Common myeloid progenitor, CD34-positive (primary cell): ENCODE results near the gene ERN1.
A peak's percentile ranks its signal among the peaks of the same experiment; 100 is the strongest.

Source experiments
- CTCF ChIA-PET: fragments of 350-600 bp; sonication (Branson Sonifier 250); formaldehyde crosslinking; loops from one replicate; lab custom pipeline; 2021; ENCODE audit warnings: antibody characterized with exemption; lab: Charles Lee
- POLR2A ChIA-PET: fragments of 350-600 bp; sonication (Branson Sonifier 250); formaldehyde crosslinking; loops from one replicate; lab custom pipeline; 2021; ENCODE audit warnings: antibody characterized with exemption; lab: Charles Lee
- DNase-seq, 3 donors: peaks; one replicate each; pipeline versions ENCODE4 v3.0.0 to v3.0.0-alpha.2; 2013
- H3K27ac ChIP-seq, 2 experiments: 1 replicate in 1 of 2; 2 replicates in 1 of 2; pipeline ENCODE4 v1.7.0; 2013; ENCODE audit warnings: inconsistent platforms in 2 of 2, low read length in 2 of 2, mild to moderate bottlenecking in 2 of 2, low read depth in 1 of 2, moderate library complexity in 1 of 2; ENCODE audit not compliant: severe bottlenecking in 2 of 2, insufficient read depth in 1 of 2, poor library complexity in 1 of 2
- H3K27me3 ChIP-seq, 5 experiments: replicated peaks in 2 of 5; 1 replicate in 3 of 5; 2 replicates in 2 of 5; pipeline versions ENCODE4 v1.6.1 to v1.7.0; 2013; ENCODE audit warnings: low read length in 4 of 5, mild to moderate bottlenecking in 2 of 5, moderate library complexity in 2 of 5, inconsistent platforms in 1 of 5; ENCODE audit not compliant: insufficient read depth in 5 of 5, control insufficient read depth in 4 of 5
- H3K36me3 ChIP-seq, 4 experiments: 1 replicate in 2 of 4; 2 replicates in 2 of 4; pipeline versions ENCODE4 v1.6.1 to v1.7.0; 2013; ENCODE audit warnings: low read length in 3 of 4, control low read depth in 1 of 4, mild to moderate bottlenecking in 1 of 4; ENCODE audit not compliant: control insufficient read depth in 4 of 4, insufficient read depth in 4 of 4
- H3K4me1 ChIP-seq, 4 experiments: 1 replicate in 3 of 4; 2 replicates in 1 of 4; pipeline versions ENCODE4 v1.6.1 to v1.7.1; 2013; ENCODE audit warnings: low read length in 3 of 4, mild to moderate bottlenecking in 3 of 4, control low read depth in 1 of 4, inconsistent platforms in 1 of 4, moderate library complexity in 1 of 4; ENCODE audit not compliant: control insufficient read depth in 4 of 4, insufficient read depth in 4 of 4; ENCODE audit errors: control extremely low read depth in 1 of 4
- H3K4me3 ChIP-seq, 7 experiments: 1 replicate in 4 of 7; 2 replicates in 3 of 7; pipeline versions ENCODE4 v1.5.1 to v1.7.0; 2013; ENCODE audit warnings: mild to moderate bottlenecking in 7 of 7, low read length in 6 of 7, moderate library complexity in 6 of 7, inconsistent platforms in 2 of 7, low read depth in 2 of 7, control low read depth in 1 of 7; ENCODE audit not compliant: insufficient read depth in 4 of 7, control insufficient read depth in 1 of 7; ENCODE audit errors: extremely low read depth in 1 of 7
- H3K9me3 ChIP-seq, 5 experiments: 1 replicate in 4 of 5; 2 replicates in 1 of 5; pipeline versions ENCODE4 v1.6.1 to v1.7.1; 2013; ENCODE audit warnings: low read length in 4 of 5, mild to moderate bottlenecking in 2 of 5, inconsistent platforms in 1 of 5, low read depth in 1 of 5, moderate library complexity in 1 of 5; ENCODE audit not compliant: control insufficient read depth in 4 of 5, insufficient read depth in 2 of 5; ENCODE audit errors: control extremely low read depth in 1 of 5
- WGBS: methylation state at CpG from one replicate; pipeline ENCODE4 v1.1.5; 2013; ENCODE audit not compliant: insufficient coverage; 5-methylcytosine and 5-hydroxymethylcytosine counted together

The ERN1 gene

GRCh38 chr17:64001763-64002529 lies 128.0 kb downstream of the ERN1 start:
- Histone ChIP-seq H3K27ac (peak overlapping the region in 1 of 2 experiments; percentile 45), H3K4me3 (no peak overlapping the region), H3K9me3 (no peaks in the 10 kb centered on the region), H3K36me3 (peaks cover 16 to 39% (median 20%) of the 10 kb centered on the region in 4 experiments), H3K27me3 (no peaks in the 10 kb centered on the region), H3K4me1 (peaks cover 0 to 41% (median 33%) of the 10 kb centered on the region in 4 experiments)
- WGBS = 79% methylated on average over 9 of the region's 14 CpGs
- no peak for DNase-seq
- POLR2A ChIA-PET = interaction anchor here (0.8 kb wide), 2 partner anchors 21 to 23 kb away, joined by 3 to 4 read pairs; no protein-coding TSS in a partner anchor
- CTCF ChIA-PET = interaction anchor here (0.9 to 13.9 kb wide), 4 partner anchors 10 to 23 kb away, joined by 5 to 230 read pairs (median 18); partner anchors contain the start of gene ICAM2

GRCh38 chr17:64001091-64001579 lies 128.8 kb downstream of the ERN1 start:
- H3K4me1 ChIP-seq = peaks cover 0 to 33% (median 26%) of the 10 kb centered on the region in 4 experiments
- 100% methylated on average over 3 of the region's 7 CpGs for WGBS
- no peaks in the 10 kb centered on the region for H3K9me3 ChIP-seq
- DNase-seq = no peak
- ChIA-PET POLR2A (interaction anchor here (0.8 kb wide), 2 partner anchors 21 to 24 kb away, joined by 3 to 4 read pairs; no protein-coding TSS in a partner anchor), CTCF (interaction anchor here (2.5 to 13.9 kb wide), 3 partner anchors 10 to 24 kb away, joined by 12 to 230 read pairs (median 25); partner anchors contain the start of gene ICAM2)
- H3K4me3 ChIP-seq = no peak overlapping the region
- no peak overlapping the region for H3K27ac ChIP-seq
- H3K27me3 ChIP-seq = no peaks in the 10 kb centered on the region
- peaks cover 16 to 39% (median 20%) of the 10 kb centered on the region in 4 experiments for H3K36me3 ChIP-seq

GRCh38 chr17:63999680-64000531 lies 130.0 kb downstream of the ERN1 start:
- Histone ChIP-seq H3K4me3 (no peak overlapping the region), H3K36me3 (peaks cover 12 to 36% (median 17%) of the 10 kb centered on the region in 4 experiments), H3K27ac (no peak overlapping the region), H3K27me3 (no peaks in the 10 kb centered on the region), H3K9me3 (no peaks in the 10 kb centered on the region), H3K4me1 (peaks cover 0 to 32% (median 17%) of the 10 kb centered on the region in 4 experiments)
- WGBS = 90% methylated on average over 20 of the region's 25 CpGs
- no peak for DNase-seq
- ChIA-PET CTCF (interaction anchor here (1.0 to 13.9 kb wide), 7 partner anchors 9 to 133 kb away, joined by 3 to 230 read pairs (median 4); partner anchors contain the start of genes GH1 and ICAM2), POLR2A (interaction anchor here (0.6 to 0.7 kb wide), 2 partner anchors 23 to 81 kb away, joined by 3 to 4 read pairs; no protein-coding TSS in a partner anchor)

- ChIA-PET CTCF (interaction anchor here (1.0 to 13.9 kb wide), 7 partner anchors 8 to 80 kb away, joined by 3 to 230 read pairs (median 5); partner anchors contain the start of genes GH1 and ICAM2), POLR2A (interaction anchor here (1.5 to 1.6 kb wide), 2 partner anchors 21 to 27 kb away, joined by 5 to 7 read pairs; partner anchors contain the start of gene ICAM2)
- Histone ChIP-seq H3K9me3 (no peaks in the 10 kb centered on the region), H3K4me1 (peaks cover 0 to 33% (median 17%) of the 10 kb centered on the region in 4 experiments), H3K36me3 (peaks cover 5 to 27% (median 12%) of the 10 kb centered on the region in 4 experiments), H3K27me3 (no peaks in the 10 kb centered on the region), H3K27ac (no peak overlapping the region), H3K4me3 (peak overlapping the region; percentile 54 to 90 (median 80))
- 19% methylated on average over 16 of the region's 33 CpGs for WGBS
- DNase-seq = peak in 2 of 3 donors; percentile 60 to 71
Measured at GRCh38 chr17:63998721-63999679, 130.9 kb downstream of the ERN1 start.

- H3K27me3 ChIP-seq = no peaks in the 10 kb centered on the region
- no peak within 1 kb of the TSS for H3K27ac ChIP-seq
- CTCF ChIA-PET = interaction anchor here (2.4 to 13.9 kb wide), 3 partner anchors 19 to 48 kb away, joined by 9 to 230 read pairs (median 25); partner anchors contain the start of gene ICAM2
- H3K4me1 ChIP-seq = peaks cover 0 to 35% (median 21%) of the 10 kb centered on the region in 4 experiments
- peak; percentile 65 to 73 (median 71) for DNase-seq
- H3K36me3 ChIP-seq = peaks cover 2 to 19% (median 8%) of the 10 kb centered on the region in 4 experiments
- under 1% methylated on average over 29 of the region's 43 CpGs for WGBS
- POLR2A ChIA-PET = interaction anchor here (1.5 to 1.6 kb wide), 2 partner anchors 22 to 27 kb away, joined by 5 to 7 read pairs; partner anchors contain the start of gene ICAM2
- H3K9me3 ChIP-seq = no peaks in the 10 kb centered on the region
- H3K4me3 ChIP-seq = peak within 1 kb of the TSS; percentile 54 to 90 (median 80)
Measured at GRCh38 chr17:63998050-63998720, 131.8 kb downstream of the ERN1 start, which contains the start of gene PRR29. TSS of gene PRR29 (plus strand) at chr17:63998351. CDS start at chr17:63998365, 14 bp downstream.
